Measurements from ENCODE around the gene TMEM131L.

GRCh38 chr4:153577053-153577452 lies 110.9 kb downstream of the TMEM131L start:
- TF ChIP-seq CTCF (IDR thresholded peaks at IDR 0.05) = no peak
- TF ChIP-seq EP300 (IDR thresholded peaks at IDR 0.05) = no peak
- TF ChIP-seq POLR2A (IDR thresholded peaks at IDR 0.05) = no peak
